ENCODE measurements around the gene RPUSD1. TPM values are rescaled to one million over a fixed set of nuclear protein-coding genes. Genes with fewer than 3 reads are reported as not detected.

The RPUSD1 gene
- total and polyA plus RNA-seq, 8 donors = 6.2 to 21.1 (median 9.8) TPM

GRCh38 chr16:832652-833336 is 44.6 kb upstream of the RPUSD1 start:
- Histone ChIP-seq H3K27me3 (no peaks in the 10 kb centered on the region), H3K4me1 (no peaks in the 10 kb centered on the region), H3K9me3 (no peaks in the 10 kb centered on the region), H3K36me3 (no peaks in the 10 kb centered on the region), H3K27ac (no peak overlapping the region), H3K4me3 (no peak overlapping the region)
- ATAC-seq (no peak), FAIRE-seq (no peak), DNase-seq (no peak)
- TF ChIP-seq CTCF (IDR thresholded peaks at IDR 0.05) = no peak
- intact Hi-C loops (cut with DNase I) = no loop called here
- WGBS, 2 donors = 74 to 80% methylated on average over 32 to 35 of the region's 35 CpGs

DNA sequence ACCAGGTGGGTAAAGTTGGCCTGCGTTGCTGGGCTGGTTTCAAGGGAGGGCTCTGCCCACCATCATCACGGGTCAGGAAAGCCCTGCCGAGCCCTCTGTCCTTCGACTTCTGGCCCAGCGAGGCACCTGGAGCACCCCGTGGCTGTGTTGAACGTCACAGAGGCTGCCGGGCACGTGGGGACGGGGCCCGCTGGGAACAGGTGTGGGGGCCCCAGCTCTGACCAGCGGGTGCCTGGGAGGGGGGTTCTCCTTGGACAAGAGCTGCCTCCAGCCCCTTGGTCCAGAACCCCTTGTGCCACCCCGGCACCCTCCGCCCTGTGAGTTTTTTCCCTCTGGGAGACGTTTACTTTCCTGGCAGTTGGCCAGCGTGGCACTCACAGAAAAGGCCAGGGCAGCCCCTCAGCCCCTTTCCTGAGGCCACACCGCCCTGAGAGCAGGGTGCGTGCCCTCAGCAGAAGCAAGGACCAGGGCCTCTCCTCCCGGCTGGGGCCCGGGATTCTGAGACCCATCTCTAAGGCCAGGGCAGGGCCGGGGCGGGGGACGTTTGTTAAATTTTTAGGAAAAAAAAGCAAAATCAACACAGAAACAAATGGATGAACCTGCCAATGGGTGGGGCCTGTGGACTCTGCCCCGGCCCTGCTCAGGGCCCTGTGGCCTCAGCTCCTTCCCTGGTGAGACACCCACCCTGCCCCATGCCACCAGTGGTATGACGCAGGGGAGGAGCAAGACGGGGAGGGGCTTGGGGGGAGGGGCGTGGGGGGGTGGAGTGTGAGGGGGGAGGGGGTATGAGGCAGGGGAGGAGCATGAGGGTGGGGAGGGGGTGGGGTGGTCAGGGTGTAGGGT is 43.6 kb upstream of the RPUSD1 start:
- H3K27ac ChIP-seq = no peak overlapping the region
- no peak for TF ChIP-seq CTCF (IDR thresholded peaks at IDR 0.05)

GRCh38 chr16:830871-831570 is 42.8 kb upstream of the RPUSD1 start:
- Histone ChIP-seq H3K9me3 (no peaks in the 10 kb centered on the region), H3K4me1 (no peaks in the 10 kb centered on the region), H3K27ac (no peak overlapping the region), H3K27me3 (no peaks in the 10 kb centered on the region), H3K36me3 (no peaks in the 10 kb centered on the region), H3K4me3 (no peak overlapping the region)
- no peak for TF ChIP-seq CTCF (IDR thresholded peaks at IDR 0.05)
- FAIRE-seq = no peak
- peak in 1 of 6 donors; percentile 8 for DNase-seq
- intact Hi-C loops (cut with DNase I) = no loop called here
- no peak for ATAC-seq
- WGBS, 2 donors = 61 to 68% methylated on average over 24 of the region's 24 CpGs

More for the DNA sequence above, 43.6 kb upstream of the RPUSD1 start:
- no peaks in the 10 kb centered on the region for H3K9me3 ChIP-seq
- no peaks in the 10 kb centered on the region for H3K4me1 ChIP-seq
- intact Hi-C loops (cut with DNase I) = no loop called here
- FAIRE-seq = no peak
- no peaks in the 10 kb centered on the region for H3K27me3 ChIP-seq
- WGBS, 2 donors = 47 to 51% methylated on average over 21 to 27 of the region's 27 CpGs
- DNase-seq = peak in 1 of 6 donors; percentile 62
- no peak for ATAC-seq
- H3K4me3 ChIP-seq = no peak overlapping the region
- no peaks in the 10 kb centered on the region for H3K36me3 ChIP-seq

GRCh38 chr16:830107-830870 is 42.1 kb upstream of the RPUSD1 start:
- no peak overlapping the region for H3K27ac ChIP-seq
- no peaks in the 10 kb centered on the region for H3K27me3 ChIP-seq
- H3K9me3 ChIP-seq = no peaks in the 10 kb centered on the region
- H3K4me1 ChIP-seq = no peaks in the 10 kb centered on the region
- intact Hi-C loops (cut with DNase I) = no loop called here
- DNase-seq = peak in 1 of 6 donors; percentile 8
- no peak for TF ChIP-seq CTCF (IDR thresholded peaks at IDR 0.05)
- 77 to 83% methylated on average over 42 to 43 of the region's 43 CpGs for whole genome bisulfite sequencing, 2 donors
- FAIRE-seq = no peak
- ATAC-seq = no peak
- H3K36me3 ChIP-seq = no peaks in the 10 kb centered on the region
- no peak overlapping the region for H3K4me3 ChIP-seq

Data from pancreas (tissue), 10 donors.